HG03558 (cell line): ENCODE results near the gene PVALB.

Source experiments
- ATAC-seq: cut with Tn5 transposase; IDR thresholded peaks from one replicate; pipeline ENCODE4 v1.9.1; 2021; ENCODE audit warnings: moderate number of reproducible peaks; ENCODE audit not compliant: unreplicated experiment; ENCODE audit errors: extremely low read depth

PVALB gene

GRCh38 chr22:36815558-36816338 is 1.1 kb downstream of the PVALB start:
- ATAC-seq: no peak

GRCh38 chr22:36814801-36815200 is 2.0 kb downstream of the PVALB start:
- ATAC-seq: no peak

DNA sequence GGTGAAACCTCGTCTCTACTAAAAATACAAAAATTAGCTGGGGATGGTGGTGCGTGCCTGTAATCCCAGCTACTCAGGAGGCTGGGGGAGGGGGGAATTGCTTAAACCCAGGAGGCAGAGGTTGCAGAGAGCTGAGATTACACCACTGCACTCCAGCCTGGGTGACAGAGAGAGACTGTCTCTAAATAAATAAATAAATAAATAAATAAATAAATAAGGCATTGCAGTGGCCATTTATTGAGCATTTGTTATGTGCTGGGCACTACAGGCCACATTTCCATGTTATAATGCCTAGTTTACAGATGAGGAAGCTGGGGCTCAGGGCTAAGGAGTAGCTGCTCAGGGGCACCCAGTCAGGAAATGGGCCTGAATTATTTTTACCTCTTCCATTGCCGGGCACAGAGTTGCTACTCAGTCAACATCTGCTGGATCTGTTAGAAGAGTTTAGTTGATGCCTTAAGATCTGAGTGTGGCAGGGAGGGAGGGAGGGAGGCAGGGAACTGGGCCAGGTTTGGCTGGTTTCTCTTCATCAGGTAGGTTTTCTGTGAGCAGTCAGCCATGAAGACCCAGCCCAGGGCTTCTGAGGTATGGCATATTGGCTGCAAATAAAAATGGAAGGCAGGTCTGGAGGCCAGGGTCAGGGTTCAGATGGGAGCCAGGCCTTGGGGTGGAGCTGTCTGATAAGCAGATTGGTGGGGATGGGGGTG is 5.6 kb downstream of the PVALB start:
- ATAC-seq: no peak

GRCh38 chr22:36809351-36809750 is 7.5 kb downstream of the PVALB start:
- ATAC-seq: no peak

- no peak for ATAC-seq
These were observed 8.0 kb downstream of the PVALB start for GRCh38 chr22:36808721-36809344.

DNA sequence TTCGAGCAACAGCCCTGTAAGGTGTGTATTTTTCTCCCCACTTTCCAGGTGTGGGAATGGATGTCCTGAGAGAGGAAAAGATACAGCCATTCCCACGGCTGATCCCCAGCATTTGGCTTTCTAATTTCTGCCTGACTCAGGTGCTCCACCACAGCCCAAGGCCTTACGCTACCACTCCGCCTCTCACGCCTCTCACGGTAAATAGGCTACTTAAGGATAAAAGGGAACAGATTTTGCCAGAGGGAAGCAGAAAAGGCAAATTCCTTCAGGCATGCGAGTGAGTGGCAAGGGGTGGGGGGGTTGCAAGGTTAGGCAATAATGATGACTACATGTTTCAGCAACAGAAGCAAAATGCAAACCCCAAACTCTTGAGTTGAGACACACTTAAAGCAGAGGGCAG is 9.2 kb downstream of the PVALB start:
- no peak for ATAC-seq

- ATAC-seq: no peak
These were observed 10.0 kb downstream of the PVALB start for GRCh38 chr22:36806835-36807234.

DNA sequence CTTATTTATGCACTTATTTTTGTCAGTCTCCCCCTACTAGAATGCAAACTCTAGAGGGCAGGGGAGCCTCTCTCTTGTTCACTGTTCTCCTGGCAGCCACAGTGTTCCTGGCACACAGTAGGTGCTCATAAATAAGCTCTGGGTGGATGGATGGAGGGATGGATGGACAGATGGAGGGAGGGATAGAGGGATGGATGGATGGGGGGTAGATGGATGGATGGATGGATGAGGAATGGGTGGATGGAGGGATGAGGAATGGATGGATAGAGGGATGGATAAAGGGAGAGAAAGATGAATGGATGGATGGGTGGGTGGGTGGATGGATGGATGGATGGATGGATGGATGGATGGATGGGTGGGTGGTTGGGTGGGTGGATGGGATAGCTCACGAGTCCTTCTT is 13.5 kb downstream of the PVALB start:
- no peak for ATAC-seq

- ATAC-seq: no peak
These were observed 18.2 kb downstream of the PVALB start for GRCh38 chr22:36798674-36799066.

DNA sequence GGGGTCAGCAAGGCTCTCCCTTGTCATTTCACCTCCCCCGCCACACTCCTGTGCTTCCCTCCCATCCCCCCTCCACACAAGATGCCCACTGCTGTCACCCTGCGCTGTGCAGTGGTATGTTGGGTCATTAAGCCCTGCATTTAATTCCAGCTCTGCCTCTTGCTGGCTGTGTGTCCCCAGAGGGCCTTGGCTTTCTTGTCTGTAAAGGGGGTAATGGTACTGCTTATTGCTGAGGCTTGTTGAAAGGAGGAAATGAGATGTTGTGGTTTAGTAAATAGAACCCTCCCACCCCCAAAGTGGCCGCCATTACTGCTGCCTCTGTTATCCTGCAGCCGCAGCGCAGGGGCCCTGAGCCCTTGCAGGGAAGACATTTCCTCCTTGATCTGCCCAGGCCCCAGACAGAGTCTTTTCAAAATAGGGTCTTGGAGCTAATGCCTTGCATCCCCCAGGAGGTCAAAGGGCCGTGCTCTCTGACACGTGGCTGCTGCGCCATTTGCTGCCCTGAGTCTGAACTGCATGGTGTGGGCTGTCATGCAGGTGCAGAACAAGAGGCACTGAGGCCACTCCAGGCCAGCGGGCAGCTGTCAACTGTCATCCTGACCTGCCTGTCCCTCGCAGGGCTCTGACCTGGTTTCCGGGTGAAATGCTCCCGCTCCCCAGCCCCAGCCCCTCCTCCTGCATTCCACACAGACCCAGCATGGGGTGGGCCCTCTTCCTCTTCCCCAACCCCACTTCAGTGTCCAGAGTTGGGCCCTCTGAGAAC is 18.7 kb downstream of the PVALB start:
- ATAC-seq: no peak

GRCh38 chr22:36797374-36797773 is 19.5 kb downstream of the PVALB start:
- ATAC-seq: no peak

DNA sequence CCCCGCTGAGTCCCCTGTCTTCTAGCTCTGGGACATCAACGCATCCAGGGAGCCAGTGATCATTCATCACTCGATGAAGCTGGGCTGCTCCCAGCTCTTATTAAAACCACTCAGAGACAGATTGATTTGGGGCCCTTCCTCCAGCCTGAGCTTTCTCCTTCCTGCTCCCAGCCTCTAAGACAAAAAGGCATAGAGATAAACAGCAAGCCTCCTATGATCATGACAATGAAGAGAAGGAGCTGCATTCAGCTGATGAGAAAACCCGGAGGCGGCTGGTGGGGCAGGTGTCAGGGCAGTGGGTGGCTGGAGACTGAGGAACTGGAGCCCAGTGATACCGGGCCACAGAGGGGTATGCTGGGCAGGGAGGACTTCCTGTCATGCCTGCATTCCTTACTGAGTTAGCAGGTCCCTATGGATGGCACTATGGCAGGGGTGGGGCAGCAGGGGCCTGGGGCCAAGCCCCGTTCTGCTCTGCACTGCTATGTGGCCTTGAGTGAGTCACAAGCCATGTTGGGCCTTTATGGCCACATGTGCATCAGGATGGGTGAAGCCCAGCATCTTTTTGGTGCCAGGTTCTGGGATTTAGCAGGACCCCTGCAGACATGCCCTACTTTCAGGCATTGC is 20.2 kb downstream of the PVALB start:
- ATAC-seq: no peak

GRCh38 chr22:36795633-36796032 is 21.2 kb downstream of the PVALB start:
- ATAC-seq: no peak

GRCh38 chr22:36790648-36791047 is 26.2 kb downstream of the PVALB start:
- no peak for ATAC-seq

- ATAC-seq: no peak
These were observed 29.4 kb downstream of the PVALB start for GRCh38 chr22:36787204-36787988.

DNA sequence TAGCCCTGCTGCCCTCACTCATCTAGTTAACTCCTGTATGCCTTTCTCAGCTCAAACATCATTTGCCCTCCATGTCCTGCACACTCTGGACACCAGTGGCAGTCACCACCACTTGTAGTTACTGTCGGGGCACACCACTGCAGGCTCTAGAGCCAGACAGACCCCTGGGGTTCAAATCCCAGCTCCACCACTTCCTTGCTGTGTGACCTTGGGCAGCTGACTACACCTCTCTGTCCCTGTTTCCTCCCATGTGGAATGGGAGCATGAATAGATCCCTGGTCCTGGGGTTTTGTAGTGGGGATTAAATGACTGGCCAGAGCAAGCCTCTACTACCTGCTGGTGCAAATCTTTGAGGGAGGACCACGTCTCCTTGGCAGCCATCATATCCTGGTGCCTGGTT is 33.1 kb downstream of the PVALB start:
- ATAC-seq: no peak

GRCh38 chr22:36781656-36782627 is 34.9 kb downstream of the PVALB start:
- no peak for ATAC-seq

DNA sequence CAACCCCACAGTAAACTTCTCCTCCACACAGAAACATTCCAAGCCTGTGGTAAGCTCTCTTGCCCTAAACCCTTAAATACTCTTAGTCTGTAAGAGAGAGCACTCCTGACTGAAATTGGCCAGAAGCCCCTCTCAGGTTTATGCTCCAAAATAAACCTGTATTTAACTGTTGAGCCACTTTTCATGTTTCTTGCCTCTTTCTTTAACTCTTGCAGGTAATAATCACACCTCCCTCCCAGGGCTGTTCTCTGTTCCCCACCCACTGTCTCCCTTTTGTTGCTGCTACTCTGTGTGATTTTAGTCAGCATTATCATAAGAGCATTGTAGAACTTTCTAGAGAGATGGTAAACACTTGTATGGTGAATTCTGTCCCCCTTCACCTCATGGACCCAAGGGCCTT is 38.8 kb downstream of the PVALB start:
- ATAC-seq: no peak
